GM12878 (cell line): ENCODE measurements around the gene MTTP. TPM values are rescaled to one million over a fixed set of nuclear protein-coding genes. Genes with fewer than 3 reads are reported as not detected.
"Not testable (repeated sequence)": the region's sequence is repeated elsewhere in the genome, so short reads cannot be mapped to it uniquely, and the experiment has no call there.

ENCODE experiments used
- ATAC-seq: fragments of 200-7000 bp; cut with Tn5 transposase; 3 replicates; pipeline ENCODE4 v1.9.1; 2020; ENCODE audit warnings: mild to moderate bottlenecking, moderate library complexity
- BruUV-seq: library from RNA; stranded (reverse); fragments of 400-500 nt; replicated peaks from 2 replicates; lab custom pipeline; 2021; lab: Mats Ljungman, UMichigan
- CTCF ChIA-PET: fragments of 300-600 bp; sonication (Branson Sonifier 250); formaldehyde crosslinking; extraction: SDS; loops from one replicate; lab custom pipeline; 2021; ENCODE audit warnings: inconsistent platforms; lab: Yijun Ruan, JAX
- POLR2A ChIA-PET: fragments of 350-600 bp; formaldehyde crosslinking; extraction: SDS; loops from one replicate; lab custom pipeline; 2021; ENCODE audit warnings: inconsistent platforms; lab: Charles Lee
- RAD21 ChIA-PET: fragments of 300-600 bp; sonication (Branson Sonifier 250); formaldehyde crosslinking; loops from one replicate; lab custom pipeline; 2023; ENCODE audit warnings: antibody characterized with exemption; ENCODE audit not compliant: unreplicated experiment; lab: Charles Lee
- SMC1A ChIA-PET: fragments of 300-600 bp; sonication (Branson Sonifier 250); formaldehyde crosslinking; loops from one replicate; lab custom pipeline; 2023; ENCODE audit not compliant: unreplicated experiment, uncharacterized antibody; lab: Charles Lee
- DNase-seq: peaks from one replicate; pipeline ENCODE4 v3.0.0-alpha.2; 2011; ENCODE audit warnings: low read depth, low spot score
- FAIRE-seq: peaks from 3 replicates; lab custom pipeline; 2011; peaks lifted over from hg19 to GRCh38; lab: Jason Lieb, UNC
- H2AFZ ChIP-seq: 2 replicates; pipeline ENCODE4 v1.6.0; 2011; ENCODE audit warnings: low read depth, low read length, control low read depth; ENCODE audit not compliant: control insufficient read depth
- H3K27ac ChIP-seq: 2 replicates; pipeline ENCODE4 v1.5.1; 2011; ENCODE audit warnings: control low read depth; ENCODE audit not compliant: control insufficient read depth, insufficient read depth
- H3K27me3 ChIP-seq, 2 experiments: replicated peaks in 1 of 2; 2 replicates each; pipeline versions ENCODE4 v1.6.0 to v1.6.1; 2011; ENCODE audit warnings: low read length in 1 of 2; ENCODE audit not compliant: control insufficient read depth in 2 of 2, insufficient read depth in 2 of 2
- H3K36me3 ChIP-seq, 2 experiments: 2 replicates each; pipeline ENCODE4 v1.5.1; 2011; ENCODE audit warnings: low read length in 1 of 2; ENCODE audit not compliant: control insufficient read depth in 2 of 2, insufficient read depth in 2 of 2
- H3K4me1 ChIP-seq: 2 replicates; pipeline ENCODE4 v1.6.1; 2011; ENCODE audit warnings: mild to moderate bottlenecking, low read length, moderate library complexity, mixed read lengths; ENCODE audit not compliant: control insufficient read depth, insufficient read depth
- H3K4me2 ChIP-seq: 2 replicates; pipeline ENCODE4 v1.6.0; 2011; ENCODE audit warnings: control low read depth; ENCODE audit not compliant: control insufficient read depth, insufficient read depth
- H3K4me3 ChIP-seq: fragments of 200-600 bp; sonication (generic); 2 replicates; pipeline ENCODE4 v1.5.1; 2016
- H3K79me2 ChIP-seq: 2 replicates; pipeline ENCODE4 v1.6.0; 2011; ENCODE audit warnings: low read length; ENCODE audit not compliant: control insufficient read depth, insufficient read depth
- H3K9ac ChIP-seq: 2 replicates; pipeline ENCODE4 v1.8.0; 2011; ENCODE audit warnings: low read length, control low read depth, mixed read lengths; ENCODE audit not compliant: control insufficient read depth, insufficient read depth
- H3K9me3 ChIP-seq: replicated peaks from 3 replicates; pipeline ENCODE4 v1.5.1; 2011; ENCODE audit warnings: mild to moderate bottlenecking, low read length; ENCODE audit not compliant: control insufficient read depth, insufficient read depth
- H4K20me1 ChIP-seq: 2 replicates; pipeline ENCODE4 v1.6.0; 2011; ENCODE audit not compliant: control insufficient read depth, insufficient read depth
- IKZF2 ChIP-seq, 2 experiments: fragments of 450-650 bp; IDR thresholded peaks; 2 replicates each; pipeline ENCODE4 v1.6.1; 2017; ENCODE audit warnings: mild to moderate bottlenecking in 2 of 2, moderate library complexity in 2 of 2
- PAX8 ChIP-seq: fragments of 450-650 bp; IDR thresholded peaks from 2 replicates; pipeline ENCODE4 v1.6.1; 2017; ENCODE audit warnings: mild to moderate bottlenecking, moderate library complexity
- TARDBP ChIP-seq: IDR thresholded peaks from 2 replicates; pipeline ENCODE4 v1.6.1; 2016; ENCODE audit warnings: borderline replicate concordance
- ZNF592 ChIP-seq: fragments of 450-650 bp; IDR thresholded peaks from 2 replicates; pipeline ENCODE4 v1.6.1; 2017; ENCODE audit warnings: mild to moderate bottlenecking, moderate library complexity
- WGBS: methylation state at CpG from one replicate; pipeline ENCODE4 v1.1.6; 2016; ENCODE audit warnings: low lambda C conversion rate; ENCODE audit not compliant: insufficient replicate concordance, insufficient coverage; ENCODE audit errors: missing lambda C conversion rate; 5-methylcytosine and 5-hydroxymethylcytosine counted together
- in situ Hi-C: fragments of 300-500 bp; cut with MboI; formaldehyde crosslinking; loops from 9 replicates; pipeline ENCODE4 v1.14.3; 2018; ENCODE audit warnings: mixed read lengths
- intact Hi-C: fragments of 100-400 bp; cut with micrococcal nuclease; formaldehyde crosslinking; loops from one replicate; pipeline ENCODE4 v1.14.2; 2022; ENCODE audit not compliant: unreplicated experiment
- polyA plus RNA-seq, 11 experiments: library from polyadenylated mRNA; depleted of rRNA in 4 of 11; unstranded in 6 of 11; stranded (reverse) in 5 of 11; fragments of >200 nt; fragmentation: Nextera tagmentation in 4 of 11; fragmentation: Illumina TruSeq in 1 of 11; extraction: Ambion mirVana in 4 of 11; extraction: Trizol in 1 of 11; gene quantifications; 1 replicate in 1 of 11; 2 replicates in 10 of 11; pipeline versions ENCODE4 v1.2.1 to v1.2.3, GENCODE V29; 2011 to 2016; ENCODE audit warnings: inconsistent platforms in 2 of 11, missing spikeins in 2 of 11, low read depth in 1 of 11
- total RNA-seq, 4 experiments: library from RNA; depleted of rRNA in 3 of 4; stranded (reverse); fragments of >200 nt in 3 of 4; fragmentation: Illumina TruSeq in 1 of 4; extraction: Trizol in 1 of 4; gene quantifications; 2 replicates each; pipeline versions ENCODE4 v1.2.1 to v1.2.3, GENCODE V29; 2013 to 2021

Gene MTTP
- total and polyA plus RNA-seq, 10 of the 15 experiments (the other 5 are each of a cell fraction or from before 2014, with no cell fraction given) = 0.08 to 2.2 (median 0.21) TPM; not detected in 1

- H3K79me2 ChIP-seq, in situ Hi-C loops, SMC1A ChIA-PET, H3K4me3 ChIP-seq, H3K9me3 ChIP-seq, intact Hi-C loops, FAIRE-seq, CTCF ChIA-PET, H3K36me3 ChIP-seq, H3K4me1 ChIP-seq, POLR2A ChIA-PET, DNase-seq, H2AFZ ChIP-seq, H3K27me3 ChIP-seq, RAD21 ChIA-PET, H3K9ac ChIP-seq, ATAC-seq, H3K27ac ChIP-seq, H4K20me1 ChIP-seq, H3K4me2 ChIP-seq, BruUV-seq: not testable (repeated sequence)
- WGBS = 46% methylated on average over 3 of the region's 3 CpGs
These were observed 39.9 kb upstream of the MTTP start for GRCh38 chr4:99534699-99535098.

- Histone ChIP-seq H3K4me3 (no peak overlapping the region), H3K4me1 (no peaks in the 10 kb centered on the region), H3K9ac (no peak overlapping the region), H3K27me3 (no peaks in the 10 kb centered on the region), H3K27ac (no peak overlapping the region), H3K9me3 (no peaks in the 10 kb centered on the region), H3K4me2 (no peak overlapping the region), H3K79me2 (no peaks in the 10 kb centered on the region), H2AFZ (no peak overlapping the region), H4K20me1 (no peaks in the 10 kb centered on the region), H3K36me3 (no peaks in the 10 kb centered on the region)
- CTCF ChIA-PET = interaction anchor here (0.7 kb wide), 1 partner anchor 20 kb away, joined by 3 read pairs; no protein-coding TSS in a partner anchor
- no peak for TF ChIP-seq IKZF2 (IDR thresholded peaks at IDR 0.05)
- no peak for TF ChIP-seq TARDBP
- TF ChIP-seq PAX8 = no peak
- no peak for TF ChIP-seq ZNF592
- no peak for FAIRE-seq
- SMC1A ChIA-PET = no interaction called here
- 0% methylated on average over 2 of the region's 2 CpGs for WGBS
- RAD21 ChIA-PET = no interaction called here
- intact Hi-C loops (no loop called here), in situ Hi-C loops (no loop called here)
- ATAC-seq = no peak
- no peak for DNase-seq
- BruUV-seq = no TSS peak
- POLR2A ChIA-PET = no interaction called here
These were observed 38.4 kb upstream of the MTTP start for GRCh38 chr4:99536271-99536670.
